HG02852 (cell line): ENCODE data around the gene GLOD5.
"Not testable (repeated sequence)": the region's sequence is repeated elsewhere in the genome, so short reads cannot be mapped to it uniquely, and the experiment has no call there.

Source experiments
- ATAC-seq: cut with Tn5 transposase; IDR thresholded peaks from one replicate; pipeline ENCODE4 v1.9.1; 2021; ENCODE audit warnings: mild to moderate bottlenecking, moderate library complexity; ENCODE audit not compliant: unreplicated experiment

GLOD5 gene

DNA sequence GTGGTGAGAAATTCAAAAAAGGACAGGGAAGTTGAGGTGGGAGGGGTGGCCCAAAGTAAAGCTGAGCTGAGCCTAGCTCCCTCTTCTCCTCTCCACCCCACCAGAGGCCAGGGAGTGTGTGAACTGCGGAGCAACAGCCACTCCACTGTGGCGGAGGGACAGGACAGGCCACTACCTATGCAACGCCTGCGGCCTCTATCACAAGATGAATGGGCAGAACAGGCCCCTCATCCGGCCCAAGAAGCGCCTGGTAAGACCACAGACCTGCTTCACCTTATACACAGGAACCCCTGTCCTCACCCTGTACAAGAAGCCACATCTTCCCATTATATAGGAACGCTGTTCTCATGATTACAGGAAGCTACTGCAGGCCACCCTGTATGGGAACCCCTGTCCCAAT, 30.7 kb downstream of the GLOD5 start:
- no peak for ATAC-seq

DNA sequence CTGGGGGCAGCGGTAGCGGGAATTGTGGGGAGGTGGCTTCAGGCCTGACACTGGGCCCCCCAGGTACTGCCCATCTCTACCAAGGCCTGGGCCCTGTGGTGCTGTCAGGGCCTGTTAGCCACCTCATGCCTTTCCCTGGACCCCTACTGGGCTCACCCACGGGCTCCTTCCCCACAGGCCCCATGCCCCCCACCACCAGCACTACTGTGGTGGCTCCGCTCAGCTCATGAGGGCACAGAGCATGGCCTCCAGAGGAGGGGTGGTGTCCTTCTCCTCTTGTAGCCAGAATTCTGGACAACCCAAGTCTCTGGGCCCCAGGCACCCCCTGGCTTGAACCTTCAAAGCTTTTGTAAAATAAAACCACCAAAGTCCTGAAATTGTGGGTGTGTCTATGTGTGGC, 32.4 kb downstream of the GLOD5 start:
- ATAC-seq, result no peak

DNA sequence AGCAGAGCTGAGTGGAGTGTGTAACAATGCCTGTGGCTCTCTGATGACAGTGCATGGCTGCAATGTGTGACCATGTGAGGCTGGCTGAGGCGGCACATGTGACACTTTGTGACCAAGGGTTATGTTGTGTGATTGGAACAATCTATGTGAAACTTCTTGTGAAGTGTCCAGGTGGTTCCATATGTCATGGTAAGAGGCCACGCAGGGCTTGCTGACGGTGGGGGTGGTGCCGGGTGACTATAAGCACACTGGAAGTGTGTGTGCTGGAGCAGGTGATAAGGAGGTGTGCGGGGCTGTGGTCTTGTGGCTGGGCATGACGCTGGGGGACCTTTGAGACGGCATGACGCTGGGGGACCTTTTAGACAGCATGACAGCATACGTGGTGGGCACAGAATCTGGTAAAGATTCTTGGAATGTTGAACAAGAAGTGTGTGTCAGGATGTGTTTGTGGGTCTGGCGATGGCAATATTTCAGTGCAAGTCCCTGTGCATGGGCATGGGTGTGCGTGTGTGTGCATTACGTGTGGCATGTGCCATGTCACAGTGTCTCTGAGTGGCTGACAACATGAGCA, 32.9 kb downstream of the GLOD5 start:
- ATAC-seq, result no peak

DNA sequence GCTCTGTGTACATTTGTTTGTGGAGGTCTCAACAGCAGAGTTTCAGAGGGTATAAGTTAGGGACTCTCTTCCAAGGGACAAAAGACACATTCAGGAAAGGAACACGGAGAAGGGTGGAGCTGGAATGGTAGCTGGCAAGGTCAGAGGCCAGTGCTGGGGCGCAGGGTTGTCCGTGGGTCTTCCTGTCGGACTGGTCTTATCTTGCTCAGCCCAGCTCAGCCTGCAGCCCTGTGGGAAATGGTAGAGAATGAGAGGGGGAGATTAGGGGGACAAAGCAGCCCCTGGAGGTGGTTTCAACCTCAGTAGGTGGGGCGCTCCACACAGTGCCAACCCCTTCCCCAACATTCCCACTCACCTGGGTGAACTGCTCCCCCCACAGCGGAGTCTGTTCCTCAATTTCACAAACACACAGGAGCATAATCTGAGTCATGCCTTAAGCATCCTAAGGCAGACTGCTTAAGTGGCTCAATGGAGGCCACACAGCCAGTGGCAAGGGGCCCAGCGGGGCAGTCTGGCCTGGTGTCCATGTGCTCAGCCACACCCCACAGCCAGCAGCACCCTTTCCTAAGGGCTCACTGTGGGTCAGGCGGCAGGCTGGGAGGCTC, 33.5 kb downstream of the GLOD5 start:
- ATAC-seq, result no peak

DNA sequence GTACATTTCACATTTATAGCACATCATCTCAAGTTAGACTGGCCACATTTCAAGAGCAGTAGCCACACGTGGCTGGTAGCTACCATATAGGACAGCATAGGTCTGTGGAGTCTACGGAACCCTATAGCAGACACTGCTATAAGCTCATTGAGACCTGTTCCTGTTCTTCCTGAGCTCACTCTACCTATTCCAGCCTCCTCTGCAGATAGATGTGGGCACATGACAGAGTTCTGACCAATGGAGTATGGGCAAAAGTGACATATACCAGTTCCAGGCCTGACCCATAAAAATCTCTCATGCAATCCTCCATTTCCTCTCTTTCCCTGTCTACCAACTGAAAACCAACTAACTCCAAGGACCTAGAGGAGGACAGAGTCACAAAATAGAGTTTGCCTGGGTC, 36.8 kb downstream of the GLOD5 start:
- no peak for ATAC-seq

DNA sequence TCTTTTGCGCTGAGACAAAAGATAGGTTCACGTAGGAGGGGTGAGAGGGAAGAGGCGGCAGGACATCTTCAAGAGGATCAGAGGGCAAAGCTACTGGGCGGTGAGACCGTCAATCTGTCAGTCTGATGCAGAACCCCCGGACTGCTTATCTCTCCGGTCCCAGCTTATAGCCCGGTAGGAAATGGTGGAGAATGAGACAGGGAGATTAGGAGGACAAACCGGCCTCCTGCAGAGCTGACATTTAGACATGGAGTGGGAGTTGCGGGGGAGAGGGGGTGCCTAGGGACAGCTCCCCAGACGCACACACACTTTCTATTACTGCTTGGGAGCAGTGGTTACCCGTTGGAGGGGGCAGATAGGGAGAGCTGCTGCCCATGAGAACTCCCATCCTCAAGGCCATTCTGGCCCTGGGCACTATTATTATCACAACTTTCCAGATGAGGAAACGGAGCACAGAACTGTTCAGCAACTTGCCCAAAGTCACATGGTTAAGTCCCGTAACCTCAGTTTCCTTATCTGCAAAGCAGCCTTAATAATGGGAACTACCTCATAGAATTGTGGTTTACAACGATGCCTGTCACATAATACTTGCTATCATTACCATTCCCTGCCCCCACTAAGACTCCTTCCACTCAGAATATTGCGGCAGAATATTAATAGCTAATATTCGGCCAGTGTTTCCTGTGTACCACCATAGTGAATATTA, 39.2 kb downstream of the GLOD5 start:
- no peak for ATAC-seq

DNA sequence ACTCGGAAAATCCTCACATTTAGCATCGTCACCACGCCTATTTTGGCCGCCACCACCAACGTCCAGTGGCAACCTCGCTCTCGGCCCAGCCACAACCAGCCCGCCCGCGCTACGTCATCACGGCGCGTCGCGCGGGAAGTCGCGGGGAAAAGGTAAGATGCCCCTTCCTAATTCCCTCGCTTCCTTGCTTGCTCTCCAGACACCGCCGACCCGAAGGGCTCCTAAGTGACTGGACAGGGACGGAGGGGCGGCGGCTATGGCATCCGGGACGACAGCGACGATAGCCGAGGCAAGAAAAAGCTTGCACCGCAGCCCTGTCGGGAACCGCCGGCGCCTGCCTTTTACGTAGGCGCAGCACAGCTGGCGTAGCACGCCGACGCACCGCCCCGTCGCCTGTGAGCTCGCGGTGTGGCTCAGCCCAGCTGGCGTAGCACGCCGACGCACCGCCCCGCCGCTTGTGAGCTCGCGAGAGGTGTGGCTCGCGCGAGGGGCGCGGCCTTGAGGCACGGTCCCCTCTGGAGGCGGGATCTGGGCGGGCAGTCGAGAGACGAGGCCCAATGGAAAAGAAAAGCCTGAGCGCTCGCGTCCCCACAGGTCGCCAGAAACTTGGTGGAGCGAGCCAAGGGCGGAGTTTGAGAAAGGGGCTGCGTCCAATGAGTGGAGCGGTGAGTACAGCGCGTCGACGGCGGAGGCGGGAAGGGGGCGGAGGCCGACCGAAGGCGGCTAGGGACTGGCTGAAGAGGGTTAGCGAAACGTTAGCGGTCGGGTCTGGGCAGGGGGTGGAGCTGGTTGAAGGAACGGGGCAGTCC, 39.9 kb downstream of the GLOD5 start, which contains the start of gene HDAC6:
TSS of gene HDAC6 (plus strand) at position 788 of the 809 bp plus-strand sequence. CDS start 626 bp downstream, outside the sequence.
- peak; percentile 87 for ATAC-seq

DNA sequence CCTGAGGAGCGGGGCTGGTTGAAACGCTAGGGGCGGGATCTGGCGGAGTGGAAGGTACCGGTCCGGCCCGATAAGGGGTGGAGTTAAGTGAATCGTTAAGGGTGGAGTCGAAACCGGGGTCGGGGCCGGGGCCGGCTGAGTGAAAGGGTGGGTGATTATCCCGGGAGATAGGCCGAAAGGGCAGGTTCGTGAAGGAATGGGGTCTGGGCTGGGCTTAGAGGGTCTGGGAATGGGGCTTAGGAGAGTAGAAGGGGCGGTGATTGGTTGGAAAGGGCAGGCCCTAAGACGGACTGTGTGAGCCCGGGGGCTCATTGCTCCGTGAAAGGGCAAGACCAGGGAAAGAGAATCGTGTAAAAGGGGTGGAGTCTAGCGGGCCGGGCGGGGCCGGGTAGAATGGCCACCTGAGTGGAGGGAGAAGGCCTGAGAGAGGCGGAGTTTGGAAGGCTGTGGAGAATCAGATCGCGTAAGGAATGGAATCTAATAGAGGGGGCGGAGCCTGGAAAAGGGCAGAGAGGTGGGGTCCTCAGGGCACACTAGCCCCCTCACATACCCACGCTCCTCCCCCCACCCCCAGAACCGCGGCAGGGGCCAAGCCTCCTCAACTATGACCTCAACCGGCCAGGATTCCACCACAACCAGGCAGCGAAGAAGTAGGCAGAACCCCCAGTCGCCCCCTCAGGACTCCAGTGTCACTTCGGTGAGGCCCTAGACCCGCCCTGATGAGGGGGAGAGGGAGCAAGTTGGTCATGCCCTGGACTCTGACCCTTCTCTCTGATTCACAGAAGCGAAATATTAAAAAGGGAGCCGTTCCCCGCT, 40.8 kb downstream of the GLOD5 start:
- ATAC-seq, result peak; percentile 41

DNA sequence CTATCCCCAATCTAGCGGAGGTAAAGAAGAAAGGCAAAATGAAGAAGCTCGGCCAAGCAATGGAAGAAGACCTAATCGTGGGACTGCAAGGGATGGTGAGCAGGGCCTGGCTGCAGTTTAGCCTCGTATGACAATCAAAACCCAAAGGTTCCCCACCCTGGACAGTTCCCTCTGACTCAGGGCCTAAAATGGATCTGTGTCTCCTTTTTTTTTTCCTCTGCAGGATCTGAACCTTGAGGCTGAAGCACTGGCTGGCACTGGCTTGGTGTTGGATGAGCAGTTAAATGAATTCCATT, 41.3 kb downstream of the GLOD5 start:
- ATAC-seq, result no peak

DNA sequence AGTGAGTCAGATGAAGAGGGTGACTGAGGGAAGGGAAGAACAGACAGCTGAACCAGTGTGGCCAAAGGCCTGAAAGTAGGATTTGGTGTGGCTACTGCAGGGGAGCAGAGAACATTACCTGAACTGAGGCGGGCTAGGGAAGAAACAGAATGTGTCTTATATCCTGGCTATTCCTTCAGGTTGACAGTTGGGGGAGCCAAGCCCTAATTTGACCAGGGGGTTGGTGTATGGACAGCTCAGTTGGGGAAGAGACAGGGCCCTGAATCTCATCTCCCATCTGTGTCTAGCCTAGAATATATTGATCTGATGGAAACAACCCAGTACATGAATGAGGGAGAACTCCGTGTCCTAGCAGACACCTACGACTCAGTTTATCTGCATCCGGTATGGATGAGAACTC, 44.5 kb downstream of the GLOD5 start:
- no peak for ATAC-seq

DNA sequence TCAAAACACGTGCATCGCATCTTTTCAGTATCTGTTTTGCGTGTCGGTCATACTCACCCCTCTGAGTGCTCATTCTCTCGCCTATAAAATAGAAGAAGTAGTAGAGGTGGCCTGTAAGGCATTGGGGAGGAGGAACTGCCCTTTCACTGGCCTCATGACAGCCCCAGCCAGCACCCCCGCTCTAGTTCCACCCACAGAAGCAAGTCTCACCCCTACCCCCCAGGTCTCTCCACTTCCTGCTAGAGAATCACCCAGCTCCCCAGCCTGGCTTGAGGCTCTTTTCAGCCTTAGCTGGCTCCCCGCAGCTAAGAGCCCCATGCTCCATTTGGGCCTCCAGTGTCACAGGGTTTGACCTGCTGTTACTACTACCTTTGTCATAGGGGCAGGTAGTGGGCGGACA, 52.1 kb downstream of the GLOD5 start:
- ATAC-seq, result no peak

DNA sequence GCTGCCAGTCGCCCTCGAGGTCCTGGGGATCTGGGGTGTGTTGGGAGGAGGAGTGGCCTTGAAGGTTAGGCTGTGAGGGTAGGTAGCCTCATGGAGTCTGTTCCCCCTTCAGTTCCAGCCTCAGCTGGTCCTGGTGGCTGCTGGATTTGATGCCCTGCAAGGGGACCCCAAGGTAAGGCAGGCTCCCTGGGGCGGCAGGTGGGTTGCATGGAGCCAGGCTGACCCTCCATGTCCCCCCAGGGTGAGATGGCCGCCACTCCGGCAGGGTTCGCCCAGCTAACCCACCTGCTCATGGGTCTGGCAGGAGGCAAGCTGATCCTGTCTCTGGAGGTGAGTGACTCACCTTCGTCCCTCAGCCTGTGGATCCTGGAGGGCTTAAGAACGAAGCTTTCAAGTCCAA, 53.2 kb downstream of the GLOD5 start:
- no peak for ATAC-seq

DNA sequence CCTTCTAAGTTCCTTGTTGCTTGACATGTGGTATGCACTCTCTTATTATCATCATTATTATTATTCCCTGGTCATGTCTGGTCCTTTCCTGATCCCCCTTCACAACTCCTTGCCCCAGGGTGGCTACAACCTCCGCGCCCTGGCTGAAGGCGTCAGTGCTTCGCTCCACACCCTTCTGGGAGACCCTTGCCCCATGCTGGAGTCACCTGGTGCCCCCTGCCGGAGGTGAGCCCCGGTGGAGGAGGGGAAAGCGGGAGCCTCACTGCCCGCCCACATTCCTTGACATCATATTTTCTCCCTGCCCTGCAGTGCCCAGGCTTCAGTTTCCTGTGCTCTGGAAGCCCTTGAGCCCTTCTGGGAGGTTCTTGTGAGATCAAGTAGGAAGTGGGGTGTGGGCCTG, 53.7 kb downstream of the GLOD5 start:
- ATAC-seq, result no peak

DNA sequence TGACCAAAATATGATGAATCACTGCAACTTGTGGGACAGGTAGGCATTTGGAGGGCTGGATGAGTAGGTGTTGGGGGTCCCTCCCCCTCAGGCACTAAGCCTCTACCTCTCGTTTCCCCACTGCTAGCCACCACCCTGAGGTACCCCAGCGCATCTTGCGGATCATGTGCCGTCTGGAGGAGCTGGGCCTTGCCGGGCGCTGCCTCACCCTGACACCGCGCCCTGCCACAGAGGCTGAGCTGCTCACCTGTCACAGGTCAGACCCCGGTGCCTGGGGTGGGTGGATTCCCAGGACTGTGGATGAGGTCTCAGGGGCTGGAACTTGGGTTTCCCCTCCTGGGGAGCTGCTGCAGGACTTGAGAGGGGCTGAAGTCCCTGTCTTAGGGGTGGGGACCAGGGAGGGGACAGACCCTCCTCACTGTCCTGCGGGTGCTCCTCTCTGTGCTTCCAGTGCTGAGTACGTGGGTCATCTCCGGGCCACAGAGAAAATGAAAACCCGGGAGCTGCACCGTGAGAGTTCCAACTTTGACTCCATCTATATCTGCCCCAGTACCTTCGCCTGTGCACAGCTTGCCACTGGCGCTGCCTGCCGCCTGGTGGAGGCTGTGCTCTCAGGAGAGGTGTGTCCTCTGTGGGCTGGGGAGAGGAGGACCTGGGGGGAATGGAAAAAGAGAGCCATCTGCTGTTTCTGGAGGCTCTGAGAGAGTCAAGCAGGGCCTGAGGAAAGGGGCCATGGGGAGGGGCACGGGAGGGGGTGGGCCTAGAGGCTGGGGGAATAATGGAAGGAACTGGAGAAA, 54.7 kb downstream of the GLOD5 start:
- no peak for ATAC-seq

DNA sequence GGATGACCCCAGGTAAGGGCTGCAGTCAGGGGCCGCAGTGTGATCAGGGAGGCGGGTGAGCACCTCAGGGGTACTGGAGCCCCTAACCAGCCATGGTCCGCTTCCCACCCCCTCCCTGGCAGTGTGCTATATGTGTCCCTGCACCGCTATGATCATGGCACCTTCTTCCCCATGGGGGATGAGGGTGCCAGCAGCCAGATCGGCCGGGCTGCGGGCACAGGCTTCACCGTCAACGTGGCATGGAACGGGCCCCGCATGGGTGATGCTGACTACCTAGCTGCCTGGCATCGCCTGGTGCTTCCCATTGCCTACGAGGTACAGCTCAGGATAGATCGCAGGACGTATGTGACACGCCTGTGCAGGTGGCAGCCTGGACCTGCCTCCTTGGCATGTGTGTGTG, 56.6 kb downstream of the GLOD5 start:
- ATAC-seq, result no peak

DNA sequence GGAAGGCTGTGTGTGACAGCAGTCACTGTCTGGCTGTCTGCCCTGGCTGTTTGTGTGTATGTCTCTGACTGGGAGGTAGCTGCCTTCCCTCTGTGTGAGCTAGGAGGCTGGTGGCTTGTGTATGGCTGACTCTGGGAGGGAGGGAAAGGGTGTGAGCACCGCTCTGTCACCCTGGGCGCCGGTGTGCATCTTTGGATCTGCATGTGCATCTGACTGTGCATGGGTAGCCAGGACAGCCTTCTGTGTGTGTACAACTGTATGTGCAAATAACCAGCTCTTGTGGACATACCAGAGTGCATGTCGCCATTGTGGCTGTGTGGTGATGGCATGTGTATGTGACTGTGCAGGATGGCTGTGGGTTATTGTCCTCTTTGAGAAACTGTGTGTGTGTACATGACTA, 57.3 kb downstream of the GLOD5 start:
- no peak for ATAC-seq

DNA sequence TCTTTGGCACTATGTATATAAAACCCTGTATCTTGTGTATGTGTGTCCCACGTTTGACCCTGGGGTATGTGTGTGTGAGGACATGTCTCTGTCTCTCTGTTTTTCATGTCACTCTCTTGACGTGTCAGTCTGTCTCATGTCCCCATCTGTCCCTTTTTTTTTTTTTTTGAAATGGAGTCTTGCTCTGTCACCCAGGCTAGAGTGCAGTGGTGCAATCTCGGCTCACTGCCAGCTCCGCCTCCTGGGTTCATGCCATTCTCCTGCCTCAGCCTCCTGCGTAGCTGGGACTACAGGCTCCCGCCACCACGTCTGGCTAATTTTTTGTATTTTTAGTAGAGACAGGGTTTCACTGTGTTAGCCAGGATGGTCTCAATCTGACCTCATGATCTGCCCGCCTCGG, 57.8 kb downstream of the GLOD5 start:
- ATAC-seq, result not testable (repeated sequence)

DNA sequence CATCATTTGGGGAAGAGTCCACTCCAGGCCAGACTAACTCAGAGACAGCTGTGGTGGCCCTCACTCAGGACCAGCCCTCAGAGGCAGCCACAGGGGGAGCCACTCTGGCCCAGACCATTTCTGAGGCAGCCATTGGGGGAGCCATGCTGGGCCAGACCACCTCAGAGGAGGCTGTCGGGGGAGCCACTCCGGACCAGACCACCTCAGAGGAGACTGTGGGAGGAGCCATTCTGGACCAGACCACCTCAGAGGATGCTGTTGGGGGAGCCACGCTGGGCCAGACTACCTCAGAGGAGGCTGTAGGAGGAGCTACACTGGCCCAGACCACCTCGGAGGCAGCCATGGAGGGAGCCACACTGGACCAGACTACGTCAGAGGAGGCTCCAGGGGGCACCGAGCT, 61.5 kb downstream of the GLOD5 start:
- no peak for ATAC-seq
